ENCODE results near the gene SLC13A2. TPM values are rescaled to one million over a fixed set of nuclear protein-coding genes. Genes with fewer than 3 reads are reported as not detected.

The SLC13A2 gene
- total RNA-seq, 4 donors from 2014 or later, result 49.7 to 95.0 (median 50.3) TPM; not detected in 1

GRCh38 chr17:28523876-28524275, 50.4 kb downstream of the SLC13A2 start:
- WGBS, 2 donors (ENCODE audit: low coverage in 1 of 2), result 87% methylated on average over 11 of the region's 15 CpGs; no CpG with 5 or more reads in 1 of the 2 donors
- no peak overlapping the region for H3K4me3 ChIP-seq
- no peak for DNase-seq
- no peaks in the 10 kb centered on the region for H3K36me3 ChIP-seq
- in situ Hi-C loops (cut with MboI; ENCODE audit: low pct_ligation_motif_present in 1 of 4, low pct_unique_long_range_greater_than_20kb in 1 of 4, low sequenced_read_pairs in 3 of 4) (no loop called here), intact Hi-C loops (cut with DNase I; ENCODE audit: low total_unique reads) (no loop called here)
- TF ChIP-seq POLR2A (IDR thresholded peaks at IDR 0.05) (no peak), EP300 (IDR thresholded peaks at IDR 0.05; ENCODE audit: low read depth) (no peak), POLR2AphosphoS5 (IDR thresholded peaks at IDR 0.05) (no peak), CTCF (IDR thresholded peaks at IDR 0.05) (no peak)
- no peaks in the 10 kb centered on the region for H3K9me3 ChIP-seq
- H3K27me3 ChIP-seq, result no peaks in the 10 kb centered on the region
- peaks cover 10 to 37% (median 23%) of the 10 kb centered on the region in 4 donors for H3K4me1 ChIP-seq
- H3K27ac ChIP-seq, result no peak overlapping the region

- 86 to 96% methylated on average over 5 to 19 of the region's 25 CpGs for WGBS, 2 donors (ENCODE audit: low coverage in 1 of 2)
- Histone ChIP-seq H3K27ac (peak overlapping the region; percentile 58 to 80 (median 70)), H3K4me3 (no peak overlapping the region), H3K9me3 (no peaks in the 10 kb centered on the region), H3K36me3 (no peaks in the 10 kb centered on the region), H3K4me1 (peaks cover 10 to 41% (median 23%) of the 10 kb centered on the region in 4 donors), H3K27me3 (no peaks in the 10 kb centered on the region)
- in situ Hi-C loops (cut with MboI; ENCODE audit: low pct_ligation_motif_present in 1 of 4, low pct_unique_long_range_greater_than_20kb in 1 of 4, low sequenced_read_pairs in 3 of 4), result no loop called here
- TF ChIP-seq CTCF (IDR thresholded peaks at IDR 0.05), result no peak
- no peak for TF ChIP-seq POLR2A (IDR thresholded peaks at IDR 0.05)
- TF ChIP-seq EP300 (IDR thresholded peaks at IDR 0.05; ENCODE audit: low read depth), result no peak
- no peak for TF ChIP-seq POLR2AphosphoS5 (IDR thresholded peaks at IDR 0.05)
- intact Hi-C loops (cut with DNase I; ENCODE audit: low total_unique reads), result no loop called here
- peak; percentile 61 for DNase-seq
These were observed 51.3 kb downstream of the SLC13A2 start for GRCh38 chr17:28524476-28525424.

DNA sequence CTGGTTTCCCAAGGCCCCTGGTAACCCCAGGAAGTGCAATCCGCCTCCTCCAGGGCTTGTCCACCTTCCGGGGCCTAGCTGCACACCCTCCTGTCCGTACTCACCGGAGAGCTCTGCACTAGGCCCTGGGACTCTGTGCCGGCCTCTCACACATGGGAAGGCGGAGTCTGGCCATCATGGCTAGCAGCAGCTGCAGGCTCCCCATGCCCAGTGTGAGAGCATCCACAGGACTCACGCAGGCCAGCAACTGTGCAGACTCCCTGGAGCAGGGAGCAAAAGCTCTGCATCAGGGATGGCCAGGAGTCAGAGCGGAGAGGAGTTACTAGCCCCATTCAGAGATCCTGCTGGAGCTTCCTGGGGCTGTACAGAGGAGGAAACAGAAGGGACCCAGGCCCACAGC, 52.9 kb downstream of the SLC13A2 start:
- 61% methylated on average over 7 of the region's 8 CpGs; no CpG with 5 or more reads in 1 of the 2 donors for WGBS, 2 donors (ENCODE audit: low coverage in 1 of 2)
- no peak for DNase-seq
- in situ Hi-C loops (cut with MboI; ENCODE audit: low pct_ligation_motif_present in 1 of 4, low pct_unique_long_range_greater_than_20kb in 1 of 4, low sequenced_read_pairs in 3 of 4) (no loop called here), intact Hi-C loops (cut with DNase I; ENCODE audit: low total_unique reads) (no loop called here)
- Histone ChIP-seq H3K9me3 (no peaks in the 10 kb centered on the region), H3K4me1 (peaks cover 10 to 41% (median 23%) of the 10 kb centered on the region in 4 donors), H3K27ac (no peak overlapping the region), H3K36me3 (no peaks in the 10 kb centered on the region), H3K27me3 (no peaks in the 10 kb centered on the region), H3K4me3 (no peak overlapping the region)
- TF ChIP-seq CTCF (IDR thresholded peaks at IDR 0.05) (no peak), POLR2A (IDR thresholded peaks at IDR 0.05) (no peak), EP300 (IDR thresholded peaks at IDR 0.05; ENCODE audit: low read depth) (no peak), POLR2AphosphoS5 (IDR thresholded peaks at IDR 0.05) (no peak)

GRCh38 chr17:28527181-28527681, 53.8 kb downstream of the SLC13A2 start:
- no peak for TF ChIP-seq POLR2AphosphoS5 (IDR thresholded peaks at IDR 0.05)
- no peak for TF ChIP-seq POLR2A (IDR thresholded peaks at IDR 0.05)
- no peak for TF ChIP-seq CTCF (IDR thresholded peaks at IDR 0.05)
- no peak for TF ChIP-seq EP300 (IDR thresholded peaks at IDR 0.05; ENCODE audit: low read depth)
- H3K4me1 ChIP-seq, result peaks cover 10 to 41% (median 23%) of the 10 kb centered on the region in 4 donors
- no peak overlapping the region for H3K27ac ChIP-seq
- H3K4me3 ChIP-seq, result no peak overlapping the region
- H3K9me3 ChIP-seq, result no peaks in the 10 kb centered on the region
- in situ Hi-C loops (cut with MboI; ENCODE audit: low pct_ligation_motif_present in 1 of 4, low pct_unique_long_range_greater_than_20kb in 1 of 4, low sequenced_read_pairs in 3 of 4), result no loop called here
- H3K27me3 ChIP-seq, result no peaks in the 10 kb centered on the region
- no peaks in the 10 kb centered on the region for H3K36me3 ChIP-seq
- intact Hi-C loops (cut with DNase I; ENCODE audit: low total_unique reads), result no loop called here
- DNase-seq, result no peak
- 90% methylated on average over 2 of the region's 2 CpGs; no CpG with 5 or more reads in 1 of the 2 donors for WGBS, 2 donors (ENCODE audit: low coverage in 1 of 2)
